Measurements from ENCODE around the gene TMEM190. TPM values are rescaled to one million over a fixed set of nuclear protein-coding genes. Genes with fewer than 3 reads are reported as not detected.
A peak's percentile ranks its signal among the peaks of the same experiment; 100 is the strongest.

TMEM190 gene
- total and polyA plus RNA-seq, 10 of the 15 experiments (the other 5 are each of a cell fraction or from before 2014, with no cell fraction given): not detected

DNA sequence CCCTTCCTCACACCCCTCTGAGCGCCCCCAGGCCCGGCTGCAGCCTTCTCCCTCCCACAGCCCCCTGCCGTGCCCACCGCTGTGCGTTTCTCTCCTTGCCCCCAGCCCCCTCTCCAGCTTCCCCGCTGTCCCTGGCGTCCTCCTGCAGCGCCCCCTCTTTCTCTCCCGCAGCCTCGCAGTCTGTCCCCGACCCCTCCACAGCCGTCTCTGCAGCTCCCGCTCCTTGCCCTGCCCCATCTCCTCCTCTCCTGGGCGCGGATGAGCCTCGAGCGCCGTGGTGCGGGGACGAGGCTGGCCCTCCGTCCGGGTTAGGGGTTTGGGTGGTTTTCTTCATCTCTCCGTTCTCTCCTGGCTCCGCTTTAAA is 35.9 kb upstream of the TMEM190 start:
- FAIRE-seq (no peak), ATAC-seq (no peak), DNase-seq (ENCODE audit: low read depth, low spot score) (no peak)
- no TSS peak for BruUV-seq (replicated peaks)
- H4K20me1 ChIP-seq (ENCODE audit: control insufficient read depth, insufficient read depth): no peaks in the 10 kb centered on the region
- peaks cover 7% of the 10 kb centered on the region for H3K79me2 ChIP-seq (ENCODE audit: control insufficient read depth, insufficient read depth, low read length)
- peaks cover 10% of the 10 kb centered on the region for H3K4me1 ChIP-seq (ENCODE audit: control insufficient read depth, insufficient read depth, low read length)
- ChIA-PET SMC1A (ENCODE audit: uncharacterized antibody, unreplicated experiment) (no interaction called here), RAD21 (ENCODE audit: unreplicated experiment) (no interaction called here), CTCF (interaction anchor here (0.6 to 1.0 kb wide), 4 partner anchors 24 to 113 kb away, joined by 3 read pairs; partner anchors contain the start of gene TMEM238), POLR2A (interaction anchor here (0.7 to 1.8 kb wide), 4 partner anchors 42 to 136 kb away, joined by 3 to 5 read pairs (median 4); partner anchors contain the start of genes TMEM238 and ZNF628)
- H3K4me2 ChIP-seq (ENCODE audit: control insufficient read depth, insufficient read depth): peak overlapping the region; percentile 99
- peak overlapping the region; percentile 51; the same call in 1 of the 2 replicates for H3K27ac ChIP-seq (ENCODE audit: control insufficient read depth, insufficient read depth)
- peak overlapping the region; percentile 93 for H3K9ac ChIP-seq (ENCODE audit: control insufficient read depth, insufficient read depth, low read length)
- TF ChIP-seq IKZF2 (IDR thresholded peaks at IDR 0.05): peak; percentile 10 to 32; a peak in 1 of 4 replicates
- TF ChIP-seq ETV6 (conservative IDR thresholded peaks at IDR 0.05 in 1 of 2, IDR thresholded peaks at IDR 0.05 in 1 of 2; ENCODE audit: borderline replicate concordance in 1 of 2, low read depth in 1 of 2): no peak
- TF ChIP-seq ZNF207 (IDR thresholded peaks at IDR 0.05; ENCODE audit: borderline replicate concordance): no peak
- TF ChIP-seq HDGF (IDR thresholded peaks at IDR 0.05): 0 out of 2 replicates have a peak, but pooled peaks have one; percentile 21
- no peak for TF ChIP-seq MEF2A (IDR thresholded peaks at IDR 0.05; ENCODE audit: insufficient read depth, low read depth, low read length)
- no peak for TF ChIP-seq TCF7 (IDR thresholded peaks at IDR 0.05; ENCODE audit: borderline replicate concordance)
- TF ChIP-seq SP1 (IDR thresholded peaks at IDR 0.05; ENCODE audit: low read depth, low read length): no peak
- TF ChIP-seq CTCF (IDR thresholded peaks at IDR 0.05 in 2 of 3, conservative IDR thresholded peaks at IDR 0.05 in 1 of 3; ENCODE audit: control insufficient read depth in 2 of 3, extremely low read depth in 1 of 3, insufficient read depth in 1 of 3, low read depth in 3 of 3, low read length in 3 of 3): peak; percentile 21 to 27 (median 23); a peak in 4 of 6 replicates
- no peak for TF ChIP-seq SPI1 (IDR thresholded peaks at IDR 0.05; ENCODE audit: borderline replicate concordance, insufficient read depth, low read depth, low read length)
- TF ChIP-seq YBX1 (IDR thresholded peaks at IDR 0.05): no peak
- TF ChIP-seq CHD1 (IDR thresholded peaks at IDR 0.05; ENCODE audit: low read depth, low read length): 0 out of 2 replicates have a peak, but pooled peaks have one; percentile 43
- no peak for TF ChIP-seq PML (IDR thresholded peaks at IDR 0.05; ENCODE audit: low read length)
- H2AFZ ChIP-seq (ENCODE audit: control insufficient read depth, low read depth, low read length): peak overlapping the region; percentile 10; the same call in 1 of the 2 replicates
- in situ Hi-C loops (cut with MboI): no loop called here
- H3K36me3 ChIP-seq (ENCODE audit: control insufficient read depth in 2 of 2, insufficient read depth in 2 of 2, low read length in 1 of 2): no peaks in the 10 kb centered on the region
- no peaks in the 10 kb centered on the region for H3K9me3 ChIP-seq (replicated peaks; ENCODE audit: control insufficient read depth, insufficient read depth, low read length)
- WGBS (ENCODE audit: insufficient coverage, insufficient replicate concordance, low lambda C conversion rate, missing lambda C conversion rate): 2% methylated on average over 17 of the region's 24 CpGs
- H3K4me3 ChIP-seq: peak overlapping the region; percentile 85
- H3K27me3 ChIP-seq (replicated peaks in 1 of 2; ENCODE audit: control insufficient read depth in 2 of 2, insufficient read depth in 2 of 2, low read length in 1 of 2): no peaks in the 10 kb centered on the region; a peak in 1 of 4 replicates
- intact Hi-C loops (cut with micrococcal nuclease; ENCODE audit: unreplicated experiment): no loop called here

Measured in GM12878 (cell line).